Activated naive CD8-positive, alpha-beta T cell treated with anti-CD3 and anti-CD28 coated beads, Interleukin-2, amount 50 U/mL, for 16 hours (primary cell): ENCODE results near the gene SLC3A2.
"Not testable (repeated sequence)": the region's sequence is repeated elsewhere in the genome, so short reads cannot be mapped to it uniquely, and the experiment has no call there.

Experiments
- DNase-seq: peaks from one replicate; pipeline ENCODE4 v3.0.0-alpha.2; 2020; ENCODE audit warnings: low read depth, low spot score

SLC3A2 gene

GRCh38 chr11:62880803-62881578, at the start of gene SLC3A2:
TSS of gene SLC3A2 (plus strand) at chr11:62880896. CDS start at chr11:62881024, 128 bp downstream.
- DNase-seq = peak; percentile 69

- no peak for DNase-seq
Observed at GRCh38 chr11:62830904-62831519, 49.7 kb upstream of the SLC3A2 start.

- DNase-seq = peak; percentile 100
Observed at GRCh38 chr11:62831520-62832335, 49.0 kb upstream of the SLC3A2 start, which contains the start of gene STX5. TSS of gene STX5 (minus strand) at chr11:62832051. CDS start at chr11:62831243, 808 bp downstream.

- no peak for DNase-seq
Observed at GRCh38 chr11:62832336-62833234, 48.1 kb upstream of the SLC3A2 start, which contains the start of gene TEX54. TSS of gene TEX54 (minus strand) at chr11:62832841.

- no peak for DNase-seq
Observed at GRCh38 chr11:62835336-62835735, 45.4 kb upstream of the SLC3A2 start.

GRCh38 chr11:62839050-62839945, 41.4 kb upstream of the SLC3A2 start, which contains the start of gene WDR74:
TSS of gene WDR74 (minus strand) at chr11:62839590. CDS start at chr11:62839570, 20 bp downstream.
- peak; percentile 76 for DNase-seq

GRCh38 chr11:62840721-62841360, 39.9 kb upstream of the SLC3A2 start:
- DNase-seq = peak; percentile 72

- peak; percentile 64 for DNase-seq
Observed at GRCh38 chr11:62841361-62842170, 39.1 kb upstream of the SLC3A2 start.

GRCh38 chr11:62842171-62842741, 38.4 kb upstream of the SLC3A2 start:
- no peak for DNase-seq

GRCh38 chr11:62842891-62843290, 37.8 kb upstream of the SLC3A2 start:
- DNase-seq = not testable (repeated sequence)

GRCh38 chr11:62843466-62843865, 37.2 kb upstream of the SLC3A2 start:
- no peak for DNase-seq

GRCh38 chr11:62844154-62844553, 36.5 kb upstream of the SLC3A2 start:
- DNase-seq = no peak

- DNase-seq = no peak
Observed at GRCh38 chr11:62846177-62846576, 34.5 kb upstream of the SLC3A2 start.

- no peak for DNase-seq
Observed at GRCh38 chr11:62847767-62848314, 32.9 kb upstream of the SLC3A2 start.

GRCh38 chr11:62850911-62851806, 29.5 kb upstream of the SLC3A2 start:
- no peak for DNase-seq

- no peak for DNase-seq
Observed at GRCh38 chr11:62851807-62852522, 28.7 kb upstream of the SLC3A2 start.
